GM19463 (cell line): ENCODE measurements around the gene R3HDML.

Source experiments
- ATAC-seq: cut with Tn5 transposase; IDR thresholded peaks from one replicate; pipeline ENCODE4 v1.9.1; 2021; ENCODE audit warnings: mild to moderate bottlenecking, moderate library complexity; ENCODE audit not compliant: unreplicated experiment

R3HDML gene

DNA sequence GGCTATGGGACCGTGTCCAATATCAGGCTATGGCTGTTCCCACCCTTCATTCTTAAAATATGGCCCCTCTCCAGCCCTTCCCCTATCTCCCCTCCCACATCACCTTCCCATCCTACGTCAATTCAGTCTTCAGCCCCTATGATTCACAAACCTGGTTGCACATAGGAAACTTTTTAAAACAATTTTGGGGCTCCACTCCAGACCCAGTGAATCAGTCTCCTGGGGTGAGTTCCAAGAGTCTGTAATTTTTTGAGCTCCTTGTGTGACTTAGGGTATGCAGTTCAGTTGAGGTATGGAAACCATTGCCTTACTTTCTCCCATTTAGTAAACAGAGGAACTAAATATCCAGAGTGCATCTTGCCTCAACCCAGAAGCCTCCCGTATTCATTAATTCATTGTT is 24.2 kb downstream of the R3HDML start:
- ATAC-seq = no peak

DNA sequence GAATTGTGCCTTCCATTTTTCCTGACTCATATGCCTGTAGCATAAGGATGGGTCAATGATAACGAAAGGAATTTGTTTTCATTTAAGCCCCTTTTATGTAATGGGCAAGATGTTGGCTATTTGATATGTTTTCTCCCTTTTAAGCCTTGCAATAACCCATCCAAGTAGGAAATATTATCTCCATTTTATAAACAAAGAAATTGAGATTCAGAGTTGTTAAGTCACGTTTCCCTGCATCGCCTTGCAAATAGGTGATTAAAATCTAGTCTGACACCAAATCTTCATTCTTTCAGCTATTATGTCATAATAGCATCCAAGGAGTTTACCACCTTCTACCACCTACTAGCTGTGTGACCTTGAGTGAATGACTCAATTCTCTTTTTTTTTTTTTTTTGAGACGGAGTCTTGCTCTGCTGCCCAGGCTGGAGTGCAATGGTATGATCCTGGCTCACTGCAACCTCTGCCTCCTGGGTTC is 25.7 kb downstream of the R3HDML start:
- ATAC-seq = no peak

DNA sequence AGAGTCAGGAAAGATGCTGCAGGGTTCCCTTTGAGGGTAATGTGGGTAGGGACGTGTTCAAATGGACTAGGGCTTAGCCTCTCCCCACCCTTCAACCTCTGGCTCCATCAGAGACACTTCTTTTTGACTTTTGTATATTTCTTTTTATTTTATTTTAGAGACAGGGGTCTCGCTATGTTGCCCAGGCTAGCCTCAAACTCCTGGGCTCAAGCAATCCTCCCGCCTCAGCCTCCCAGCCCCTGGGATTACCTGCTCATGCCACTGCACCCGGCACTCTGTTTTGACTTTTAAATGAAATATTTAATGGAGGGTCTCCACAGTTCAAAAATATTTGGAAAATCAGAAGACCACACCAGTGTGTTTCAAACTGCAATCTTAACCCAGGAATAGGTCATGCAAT is 27.2 kb downstream of the R3HDML start:
- ATAC-seq = no peak

DNA sequence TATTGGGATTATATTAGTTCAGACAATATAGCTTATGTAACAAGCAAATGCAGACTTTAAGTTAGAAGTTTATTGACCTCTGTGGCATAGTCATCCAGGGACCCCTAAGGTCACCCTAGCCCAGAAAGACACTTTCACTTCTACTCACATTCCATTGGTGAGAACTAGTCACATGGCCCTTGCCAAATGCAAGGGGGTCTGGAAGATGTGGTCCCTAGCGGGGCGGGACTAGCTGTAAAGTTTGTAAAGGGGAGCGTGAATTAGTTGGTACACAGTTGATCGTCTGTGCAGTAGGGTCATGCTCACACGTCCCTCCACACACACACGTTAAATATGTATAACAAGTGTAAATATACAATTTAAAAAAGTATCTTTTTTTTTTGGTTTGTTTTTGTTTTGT is 27.9 kb downstream of the R3HDML start:
- ATAC-seq = no peak

DNA sequence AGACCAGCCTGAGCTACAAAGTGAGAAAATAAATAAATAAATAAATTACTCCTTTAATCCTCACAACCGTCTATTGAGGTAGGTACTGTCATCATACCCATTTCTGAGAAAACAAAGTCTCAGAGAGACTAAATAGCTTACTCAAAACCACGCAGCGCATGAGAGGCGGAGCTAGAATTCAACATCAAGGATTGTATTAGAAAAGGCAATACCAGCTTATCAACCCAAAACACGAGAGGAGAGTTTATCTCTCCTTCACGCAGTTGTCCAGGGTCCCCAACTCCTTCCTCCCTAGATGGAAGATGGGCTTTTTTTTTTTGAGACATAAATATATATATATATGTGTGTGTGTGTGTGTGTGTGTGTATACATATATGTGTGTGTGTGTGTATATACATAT is 30.9 kb downstream of the R3HDML start:
- ATAC-seq = no peak

DNA sequence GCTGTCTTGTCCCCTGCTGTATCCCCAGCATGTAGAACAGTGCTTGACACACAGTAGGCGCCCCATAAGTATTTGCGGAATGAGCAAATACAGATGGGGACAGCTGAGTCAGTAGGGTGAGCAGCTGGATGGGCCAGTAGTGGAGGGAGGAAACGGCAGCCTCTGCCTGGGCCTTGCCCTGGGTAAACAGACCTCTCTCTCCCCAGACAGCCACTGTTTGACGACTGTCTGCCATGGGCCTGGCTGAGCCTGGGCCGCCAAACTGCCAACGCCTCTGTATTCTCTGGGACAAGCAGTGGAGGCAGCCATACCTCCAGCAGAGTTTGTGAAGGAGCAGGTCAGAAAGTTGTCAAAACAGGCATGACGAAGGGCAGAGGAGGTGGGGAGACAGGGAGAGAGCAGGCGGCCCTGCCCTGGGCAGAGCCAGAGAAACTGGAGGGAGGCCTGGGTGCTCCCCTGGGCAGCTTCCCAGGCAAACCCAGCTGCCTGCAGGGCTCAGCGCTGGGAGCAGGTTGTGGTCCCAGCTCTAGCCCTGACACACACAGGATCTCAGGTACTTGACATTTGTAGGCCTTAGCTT is 33.9 kb downstream of the R3HDML start:
- no peak for ATAC-seq

DNA sequence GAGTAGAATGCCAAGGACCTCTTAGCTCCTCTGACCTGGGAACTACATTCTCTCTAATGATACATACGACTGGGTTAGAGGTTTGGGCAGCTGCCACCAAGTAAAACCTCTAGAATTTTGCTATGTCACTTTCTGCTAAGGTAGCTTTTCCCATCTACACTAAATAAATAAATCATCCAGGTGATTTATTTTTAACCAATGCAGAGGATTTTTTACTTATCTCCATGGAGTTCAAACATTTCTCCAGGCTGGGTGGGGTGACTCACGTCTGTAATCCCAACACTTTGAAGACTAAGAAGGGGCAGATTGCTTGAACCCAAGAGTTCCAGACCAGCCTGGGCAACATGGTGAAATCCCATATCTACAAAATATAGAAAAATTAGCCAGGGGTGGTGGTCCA is 45.8 kb downstream of the R3HDML start:
- no peak for ATAC-seq

DNA sequence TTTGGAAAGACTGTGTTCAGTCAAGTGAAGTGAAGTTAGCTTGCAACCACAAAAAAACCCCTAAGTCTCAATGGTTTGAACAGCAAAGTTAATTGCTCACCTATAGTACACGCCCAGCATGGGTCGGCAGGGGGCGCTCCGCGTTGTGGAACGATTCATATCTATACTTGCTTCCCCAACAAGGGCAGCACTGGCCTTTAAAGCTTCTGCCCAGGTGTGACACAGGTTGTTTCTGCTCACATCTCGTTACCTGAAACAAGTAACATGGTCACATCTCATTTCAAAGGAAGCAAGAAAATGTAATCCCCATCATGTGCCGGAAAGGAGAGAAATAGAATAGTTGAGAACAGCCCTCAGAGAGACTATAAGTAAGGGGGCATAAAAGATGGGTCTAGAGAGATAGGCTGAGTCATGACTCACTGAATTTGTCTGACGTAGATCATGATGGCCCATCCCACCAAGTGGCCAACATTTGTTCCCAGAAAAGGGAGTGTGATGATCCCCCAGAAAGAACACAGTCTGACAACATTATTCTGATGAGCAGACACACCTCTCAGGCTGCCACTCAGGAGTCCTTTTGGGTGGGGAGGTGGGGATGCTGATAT is 47.7 kb downstream of the R3HDML start:
- no peak for ATAC-seq

DNA sequence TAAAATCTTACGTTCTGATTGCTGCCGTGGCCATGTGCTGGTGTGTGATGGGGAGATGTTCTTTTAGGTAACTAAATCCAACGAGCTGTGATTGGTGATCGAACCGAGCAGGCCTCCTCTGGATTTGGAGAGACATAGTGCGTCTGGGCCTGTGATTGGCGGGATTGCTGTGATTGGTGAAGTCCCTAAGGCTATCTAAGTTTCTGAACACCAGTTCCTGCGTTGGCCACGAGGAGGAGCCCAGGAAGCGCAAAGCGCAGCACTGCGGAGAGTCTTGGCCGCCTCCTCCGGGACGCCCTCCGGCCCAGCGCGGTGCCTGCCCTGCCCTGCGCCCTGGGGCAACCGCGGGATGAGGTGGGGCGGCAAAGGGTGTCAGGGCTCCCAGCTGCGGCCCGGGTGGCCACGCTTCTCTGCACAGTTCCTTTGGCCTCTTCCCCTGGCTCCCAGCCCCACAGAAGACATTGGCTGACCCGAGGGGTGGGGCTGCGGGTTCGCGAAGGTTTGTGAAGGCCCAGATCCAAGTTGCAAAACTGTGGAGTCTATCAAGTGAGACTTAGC is 51.7 kb downstream of the R3HDML start:
- no peak for ATAC-seq

DNA sequence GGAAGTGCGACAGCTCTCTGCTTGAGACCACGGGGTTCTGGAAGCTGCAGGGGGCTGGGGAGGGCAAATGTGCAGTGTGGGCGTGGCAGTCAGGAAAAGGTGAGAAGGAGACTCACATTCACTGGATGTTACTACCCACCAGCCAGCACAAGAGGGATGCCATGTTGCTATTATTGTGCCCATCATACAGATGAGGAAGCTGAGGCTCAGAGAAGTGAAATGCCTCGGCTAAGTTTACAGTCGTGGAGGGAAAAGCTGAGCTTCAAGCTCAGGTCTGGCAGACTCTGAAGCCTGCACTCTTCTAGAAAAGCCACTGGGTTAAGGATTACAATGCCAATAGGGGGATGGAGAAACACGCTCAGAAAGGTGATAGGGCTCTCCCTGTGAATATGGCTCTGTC is 53.0 kb downstream of the R3HDML start:
- ATAC-seq = no peak

DNA sequence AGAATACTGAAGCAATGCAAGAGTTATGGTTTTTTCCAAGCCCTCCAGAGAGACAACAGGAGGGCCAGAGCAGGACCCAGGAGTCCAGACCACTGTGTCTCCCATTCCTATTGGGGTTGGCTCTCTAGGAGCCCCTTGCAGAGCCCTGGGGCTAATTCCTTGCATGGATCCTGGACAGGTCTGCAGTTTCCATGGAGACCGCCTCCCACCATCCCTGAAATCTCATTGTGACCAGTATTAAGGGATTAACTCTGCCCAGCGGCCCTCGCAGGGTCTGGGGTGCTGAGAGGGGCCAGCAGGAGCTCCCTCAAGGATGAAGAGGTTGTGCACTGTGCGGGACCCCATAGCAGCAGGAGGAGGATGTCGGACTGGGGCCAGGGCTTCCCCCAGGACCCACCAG is 53.4 kb downstream of the R3HDML start:
- no peak for ATAC-seq

DNA sequence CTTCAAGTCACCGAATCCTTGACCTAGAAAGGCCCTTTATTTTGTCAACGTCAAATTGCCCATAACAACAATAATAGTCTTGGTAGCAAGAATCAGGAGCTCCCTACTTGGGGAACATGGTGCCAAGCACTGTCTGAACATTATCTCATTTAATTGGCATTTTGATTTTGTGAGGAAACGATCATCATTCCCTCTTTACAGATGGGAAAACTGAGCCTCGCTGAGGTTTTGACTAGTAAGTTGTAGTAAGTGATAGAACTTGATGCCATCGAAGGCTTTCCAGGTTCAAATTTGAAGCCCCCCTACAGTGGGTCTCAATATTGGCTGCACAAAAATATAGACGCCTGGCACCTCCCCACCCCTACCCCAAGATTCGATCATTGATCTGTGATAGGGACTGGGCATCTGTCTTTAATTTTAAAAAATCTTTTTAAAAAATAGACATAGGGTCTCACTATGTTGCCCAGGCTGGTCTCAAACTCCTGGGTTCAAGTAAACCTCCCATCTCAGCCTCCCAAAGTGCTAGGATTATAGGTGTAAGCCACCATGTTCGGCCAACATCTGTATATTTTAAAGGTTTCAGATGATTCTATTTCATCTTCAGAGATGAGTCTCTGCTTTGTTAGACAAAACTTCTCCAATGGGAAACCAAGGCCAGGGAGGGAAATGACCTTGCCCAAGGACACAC is 55.4 kb downstream of the R3HDML start:
- no peak for ATAC-seq

DNA sequence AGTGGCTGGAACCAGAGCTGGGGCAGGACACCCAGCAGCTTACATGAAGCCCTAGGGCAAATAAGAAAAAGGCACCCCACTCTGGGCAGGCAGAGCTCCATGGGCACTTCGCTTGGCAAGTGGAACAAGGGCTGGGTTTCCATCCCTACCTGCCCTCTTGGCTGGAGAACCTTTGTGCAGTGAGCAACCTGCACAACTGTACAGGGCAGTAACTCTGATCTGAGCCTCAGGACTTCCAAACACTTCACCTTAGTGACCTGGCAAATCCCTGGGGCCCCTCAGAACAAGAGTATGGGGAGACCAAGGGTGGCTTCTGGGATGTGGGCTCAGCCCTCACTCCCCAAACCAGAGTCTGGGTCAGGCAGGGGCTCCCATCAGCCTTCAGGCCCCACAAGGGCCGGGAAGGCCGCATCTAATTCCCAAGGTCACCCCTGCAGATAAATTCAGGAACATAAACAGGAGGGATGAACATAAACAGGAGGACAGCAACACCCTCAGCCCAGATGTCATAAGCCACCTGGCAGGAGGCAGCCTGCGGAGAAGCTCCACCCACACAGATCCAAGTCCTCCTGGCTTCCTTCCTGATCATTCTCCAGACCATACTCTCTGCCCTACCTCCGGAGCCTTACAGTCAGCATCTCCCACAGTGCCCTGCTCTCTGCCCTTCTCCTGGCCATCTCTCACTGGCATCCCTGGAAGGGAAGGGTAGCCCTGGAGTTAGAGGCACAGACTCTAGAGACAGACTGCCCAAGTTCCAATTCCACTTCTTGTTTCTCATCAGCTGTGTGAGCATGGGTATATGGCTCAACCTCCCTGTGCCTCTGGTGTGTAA is 56.1 kb downstream of the R3HDML start:
- ATAC-seq = no peak

DNA sequence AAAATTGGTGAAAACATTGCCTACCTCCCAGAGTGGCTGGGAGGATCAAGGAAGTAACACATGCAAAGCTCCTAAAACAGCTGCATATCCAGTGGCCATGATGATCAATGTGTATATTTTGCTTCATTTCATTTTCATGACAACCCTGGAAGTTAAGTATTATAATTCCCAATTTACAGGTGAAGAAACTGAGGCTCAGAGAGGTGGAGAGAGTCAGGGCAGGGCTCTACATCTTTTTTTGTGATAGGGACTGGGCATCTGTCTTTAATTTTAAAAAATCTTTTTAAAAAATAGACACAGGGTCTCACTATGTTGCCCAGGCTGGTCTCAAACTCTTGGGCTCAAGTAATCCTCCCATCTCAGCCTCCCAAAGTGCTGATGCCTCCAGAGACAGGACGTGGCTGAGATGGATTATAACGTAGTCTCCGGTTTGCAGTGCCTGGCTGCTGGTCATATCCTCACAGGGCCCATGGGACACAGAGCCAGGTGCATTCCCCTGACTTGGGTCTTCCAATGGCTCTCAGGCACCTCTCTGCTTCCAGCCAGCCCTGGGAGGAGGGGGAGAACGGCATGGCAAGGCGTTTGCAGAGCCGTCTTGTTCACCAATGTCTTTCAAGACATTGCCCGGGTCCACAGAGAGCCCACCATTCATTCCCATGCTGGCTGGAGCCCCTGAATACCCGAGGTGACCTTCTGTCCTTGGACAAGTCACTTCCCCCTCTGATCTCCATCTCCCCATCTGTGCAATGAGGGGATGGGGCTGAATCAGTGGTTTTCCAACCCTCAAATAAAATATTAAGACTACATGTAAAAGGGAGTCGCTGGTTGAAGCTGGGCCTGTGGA is 57.0 kb downstream of the R3HDML start:
- no peak for ATAC-seq

DNA sequence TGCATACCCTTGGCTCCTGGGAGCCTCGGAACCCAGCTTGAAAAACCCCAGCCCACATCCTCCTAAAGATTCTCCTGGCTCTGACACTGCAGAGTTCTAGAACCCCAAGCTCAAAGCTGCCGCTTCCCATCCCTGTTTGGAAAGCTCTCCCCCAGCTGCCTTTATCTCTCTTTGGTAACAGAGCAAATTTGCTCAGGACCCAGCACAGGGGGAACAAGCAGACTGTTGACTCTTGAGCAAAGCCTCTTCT is 57.5 kb downstream of the R3HDML start:
- no peak for ATAC-seq

DNA sequence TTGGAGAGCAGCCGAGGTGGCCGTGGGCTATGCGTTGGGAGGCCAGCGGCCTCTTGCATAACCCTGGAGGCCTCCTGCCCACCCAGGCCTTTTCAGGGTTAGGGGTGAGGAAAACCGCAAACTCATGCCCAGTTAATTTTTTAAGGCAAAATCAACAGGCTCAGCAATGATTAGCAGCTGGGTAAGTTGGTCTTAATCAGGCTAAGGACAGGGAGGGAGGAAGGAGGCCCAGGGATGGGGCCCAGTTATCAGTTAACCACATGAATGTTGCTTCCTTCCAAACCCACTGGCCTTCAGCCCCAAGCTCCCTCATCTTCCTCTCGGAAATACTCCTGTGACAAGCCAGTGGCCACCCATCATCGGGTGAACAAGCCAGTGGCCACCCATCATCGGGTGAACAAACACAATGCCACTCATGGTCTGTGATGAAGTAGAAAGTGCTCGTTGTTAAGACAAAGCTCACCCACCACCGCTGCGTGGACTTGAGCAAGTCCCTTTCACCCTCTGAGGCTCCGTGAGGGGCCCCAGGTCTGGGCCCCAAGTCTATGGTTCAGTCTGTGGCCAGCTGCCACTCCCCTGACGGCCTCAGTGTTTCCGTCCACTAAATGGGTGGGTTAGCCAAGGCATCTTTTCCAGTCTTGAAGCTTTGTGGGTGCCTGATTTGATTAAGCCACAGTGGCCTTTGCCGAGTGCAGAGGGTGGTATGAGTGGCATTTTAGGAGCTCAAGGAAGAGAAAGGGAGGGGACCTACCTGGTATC is 58.0 kb downstream of the R3HDML start:
- no peak for ATAC-seq

DNA sequence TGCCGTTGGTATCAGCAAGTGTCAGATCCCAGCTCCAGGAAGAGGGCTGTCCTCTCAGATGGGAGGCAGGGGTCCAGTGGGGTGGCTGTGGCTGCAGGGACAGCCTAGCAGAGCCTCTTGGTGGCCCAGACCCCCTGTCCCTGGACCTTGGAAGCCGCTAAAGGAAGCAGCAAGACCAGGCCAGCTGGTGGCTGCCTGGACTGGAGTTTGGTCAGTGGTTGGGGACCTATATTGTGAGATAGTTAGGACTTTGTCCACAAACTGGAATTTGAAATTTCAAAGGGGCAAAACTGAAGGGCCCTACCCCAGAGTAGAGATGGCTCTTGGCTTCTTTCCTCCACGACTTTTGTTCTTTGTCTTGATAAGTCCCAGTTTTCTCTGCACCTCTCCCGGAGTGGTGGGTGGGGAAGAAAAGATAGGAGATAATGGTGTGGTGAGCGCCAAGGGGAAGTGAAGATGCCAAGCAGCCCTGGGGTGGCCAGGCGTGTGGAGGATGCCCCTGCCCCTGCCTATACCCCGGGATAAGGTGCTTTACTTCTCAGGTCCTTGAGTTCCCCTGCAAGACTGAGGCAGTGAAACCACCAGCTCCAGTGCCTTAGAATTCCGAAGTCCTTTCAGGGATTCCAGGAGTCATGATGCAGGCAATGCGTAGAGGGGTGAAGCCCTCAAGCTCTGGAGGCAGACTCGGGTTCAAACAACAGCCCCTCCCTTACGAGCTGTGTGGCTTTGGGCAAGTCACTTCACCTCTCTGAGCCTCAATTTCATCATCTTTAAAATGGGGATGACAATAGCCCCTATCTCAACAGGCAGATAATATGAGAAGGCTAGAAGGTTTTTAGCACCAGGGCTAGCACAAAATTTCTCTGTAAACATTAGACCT is 58.9 kb downstream of the R3HDML start:
- no peak for ATAC-seq

DNA sequence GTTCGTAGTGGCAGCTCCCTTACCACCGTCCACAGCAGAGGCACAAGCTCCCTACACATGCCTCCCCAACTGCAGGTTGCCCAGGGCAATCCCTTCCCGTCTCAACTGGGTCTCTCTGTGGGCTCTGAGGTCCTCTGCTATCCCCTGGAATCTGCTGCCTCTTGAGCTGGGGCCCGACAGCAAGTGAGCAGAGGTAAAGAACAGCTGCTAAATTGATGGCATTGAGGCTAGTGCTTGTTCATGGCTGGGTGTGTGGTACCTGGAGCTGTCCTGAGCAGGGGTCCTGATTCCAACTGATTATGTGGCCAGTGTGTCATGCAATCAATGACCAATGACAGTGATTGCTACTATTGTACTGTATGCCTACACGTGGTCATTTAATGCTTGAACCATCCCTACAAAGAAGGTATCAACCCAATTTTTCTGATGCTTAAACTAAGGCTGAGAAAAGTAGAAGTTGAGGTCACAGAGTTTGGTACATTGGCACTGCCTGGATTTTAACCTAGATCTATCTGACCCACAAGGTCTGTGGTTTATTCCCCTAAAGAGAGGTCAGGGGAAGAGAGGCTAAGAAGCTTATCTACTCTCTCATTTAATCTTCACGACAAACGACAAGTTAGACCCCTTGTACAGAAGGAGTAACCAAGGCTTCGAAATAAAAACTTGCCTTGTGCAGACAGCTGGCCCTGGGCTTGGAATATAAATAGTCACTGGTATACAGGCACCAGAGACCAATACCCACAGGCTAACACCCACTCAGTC is 59.7 kb downstream of the R3HDML start:
- ATAC-seq = no peak
